NCI-H226 (cell line): ENCODE measurements around the gene PTGES.
A peak's percentile ranks its signal among the peaks of the same experiment; 100 is the strongest.

Experiments
- DNase-seq: peaks from one replicate; pipeline ENCODE4 v3.0.0-alpha.2; 2015

The PTGES gene

GRCh38 chr9:129716091-129716490 lies 36.8 kb downstream of the PTGES start:
- no peak for DNase-seq

GRCh38 chr9:129714511-129715061 lies 38.3 kb downstream of the PTGES start:
- no peak for DNase-seq

GRCh38 chr9:129713402-129713679 lies 39.5 kb downstream of the PTGES start:
- DNase-seq, result no peak

GRCh38 chr9:129712634-129713401 lies 40.0 kb downstream of the PTGES start:
- DNase-seq, result no peak

DNA sequence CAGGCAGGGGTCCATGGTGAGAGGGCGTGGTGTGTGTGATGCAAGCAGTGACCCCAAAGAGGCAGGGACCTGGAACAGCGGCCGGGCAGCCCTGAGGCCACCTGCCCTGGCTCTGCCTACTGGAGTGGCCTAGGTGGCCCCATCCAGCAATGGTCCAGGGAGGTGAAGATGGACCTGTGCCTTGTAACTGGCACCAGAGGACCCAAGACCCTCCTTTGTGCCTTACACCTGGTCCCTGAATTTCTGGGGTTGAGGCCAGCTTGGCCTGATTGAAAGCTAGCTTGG lies 42.7 kb downstream of the PTGES start:
- no peak for DNase-seq

GRCh38 chr9:129709438-129710168 lies 43.2 kb downstream of the PTGES start:
- no peak for DNase-seq

DNA sequence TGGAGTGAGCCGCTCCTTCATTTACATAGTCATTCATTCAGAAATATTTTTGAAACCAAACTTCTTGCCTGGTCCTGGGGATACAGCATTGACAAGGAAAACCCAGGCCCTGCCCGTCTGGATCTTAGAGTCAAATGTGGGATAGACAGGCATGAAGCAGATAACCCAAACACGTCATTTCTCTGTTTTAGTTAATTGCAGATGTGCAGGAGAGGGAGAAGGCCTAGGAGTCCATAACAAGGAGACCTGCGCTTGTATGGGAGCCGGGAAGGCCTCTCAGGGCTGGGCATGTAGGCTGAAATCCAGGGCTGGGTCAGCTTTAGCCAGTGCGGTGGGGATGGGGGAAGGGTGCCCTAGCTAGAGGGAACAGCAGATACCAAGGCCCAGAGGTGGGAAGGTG lies 44.0 kb downstream of the PTGES start:
- DNase-seq, result no peak

DNA sequence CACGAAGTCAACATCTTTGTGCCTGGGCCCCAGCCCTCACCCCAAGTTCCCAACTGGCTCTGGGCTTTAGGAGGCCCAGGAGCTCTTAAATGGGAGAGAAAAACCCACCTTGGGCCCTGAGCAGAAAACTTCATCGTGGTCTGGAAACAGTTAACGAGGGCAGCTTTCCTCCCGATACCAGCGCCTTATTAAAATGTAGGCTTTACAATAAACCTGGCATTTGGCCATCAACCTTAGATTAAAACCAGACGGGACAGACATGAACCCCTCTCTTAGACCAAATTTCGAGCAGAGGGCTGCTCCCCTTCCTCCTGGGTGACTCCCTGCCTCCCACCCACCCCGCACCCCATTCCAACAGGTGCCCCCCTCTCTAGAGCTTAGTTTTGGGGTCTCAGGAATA lies 48.0 kb downstream of the PTGES start:
- DNase-seq, result no peak

- no peak for DNase-seq
Measured at GRCh38 chr9:129703667-129704355, 49.0 kb downstream of the PTGES start.

GRCh38 chr9:129702589-129703520 lies 50.0 kb downstream of the PTGES start:
- peak; percentile 82 for DNase-seq

GRCh38 chr9:129701549-129701948 lies 51.3 kb downstream of the PTGES start:
- no peak for DNase-seq

DNA sequence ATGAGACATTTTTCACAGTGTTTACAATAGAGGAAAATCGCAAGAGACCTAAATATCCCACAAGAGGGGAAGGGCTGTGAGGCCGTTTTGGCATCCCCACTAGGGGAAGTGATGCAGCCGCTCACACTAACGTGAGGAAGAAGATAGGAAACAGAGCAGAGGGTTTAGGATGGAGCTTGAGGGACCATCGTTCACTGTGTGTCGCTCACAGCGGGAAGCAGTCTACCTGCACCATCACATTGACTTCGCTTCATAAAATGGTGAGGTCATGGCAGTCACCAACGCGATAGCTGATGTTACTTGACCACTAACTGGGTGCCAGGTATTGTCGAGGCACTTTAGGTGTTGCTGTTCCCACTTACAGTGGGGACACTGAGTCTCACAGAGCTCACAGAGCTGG lies 51.8 kb downstream of the PTGES start:
- no peak for DNase-seq

DNA sequence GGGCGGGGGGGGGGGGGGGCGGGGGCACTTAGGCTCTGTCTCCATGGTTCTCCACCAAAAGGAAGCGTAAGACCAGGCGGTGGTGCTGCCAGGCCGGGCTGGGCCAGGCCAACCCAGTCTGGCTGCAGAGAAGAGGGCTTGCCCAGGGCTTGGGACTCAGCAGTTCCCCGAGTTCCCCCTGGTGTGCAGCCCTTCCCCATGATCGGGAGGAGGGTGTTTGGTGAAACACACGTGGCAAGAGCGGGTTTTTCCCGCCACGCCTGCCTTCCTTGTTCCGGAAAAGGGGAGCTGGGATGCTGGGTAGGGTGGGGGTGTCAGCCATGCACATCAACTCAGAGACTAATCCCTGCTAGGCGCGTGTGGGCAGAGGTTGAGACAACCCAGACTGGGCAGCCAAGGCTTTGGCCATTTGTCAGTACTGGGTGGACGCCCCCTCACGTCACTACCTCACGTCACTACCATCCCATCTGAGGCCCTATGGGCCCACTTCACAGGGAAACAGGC lies 54.5 kb downstream of the PTGES start:
- no peak for DNase-seq

- no peak for DNase-seq
Measured at GRCh38 chr9:129697656-129698253, 55.1 kb downstream of the PTGES start.

- DNase-seq, result no peak
Measured at GRCh38 chr9:129696944-129697655, 55.7 kb downstream of the PTGES start.

GRCh38 chr9:129695870-129696269 lies 57.0 kb downstream of the PTGES start:
- DNase-seq, result no peak

DNA sequence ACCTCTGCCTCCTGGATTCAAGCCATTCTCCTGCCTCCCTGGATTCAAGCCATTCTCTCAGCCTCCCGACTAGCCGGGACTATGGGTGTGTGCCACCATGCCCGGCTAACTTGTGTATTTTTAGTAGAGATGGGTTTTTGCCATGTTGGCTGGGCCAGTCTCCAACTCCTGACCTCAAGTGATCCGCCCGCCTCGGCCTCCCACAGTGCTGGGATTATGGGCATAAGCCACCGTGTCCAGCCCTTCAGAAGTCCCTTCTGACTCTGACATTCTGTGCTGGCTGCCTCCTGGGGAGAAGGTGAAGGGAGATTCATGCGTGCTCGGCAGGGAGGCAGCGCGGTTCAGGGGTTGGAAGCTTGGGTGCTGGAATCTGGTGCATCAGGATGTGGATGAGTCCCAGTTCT lies 58.6 kb downstream of the PTGES start:
- DNase-seq, result no peak

DNA sequence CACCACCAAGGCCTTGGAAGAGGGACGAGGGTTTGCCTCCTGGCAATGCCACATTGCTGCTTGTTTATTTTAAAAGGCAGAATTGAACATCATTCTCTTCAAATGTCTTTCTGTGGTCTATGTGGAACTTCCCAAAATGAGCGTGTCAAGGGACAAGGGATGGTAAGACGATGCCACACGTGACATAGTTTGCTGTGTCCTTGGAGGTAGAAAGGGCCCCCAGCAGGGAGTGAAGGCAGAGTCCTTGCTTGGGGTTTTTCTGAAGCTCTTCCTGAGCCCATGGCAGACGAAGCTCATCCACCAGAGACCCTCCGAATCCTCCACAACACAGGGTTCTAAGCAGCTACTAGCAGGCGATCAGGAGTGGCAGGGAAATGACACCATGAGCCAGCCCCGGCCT lies 59.1 kb downstream of the PTGES start:
- no peak for DNase-seq

GRCh38 chr9:129692534-129692933 lies 60.3 kb downstream of the PTGES start:
- DNase-seq, result no peak
